GM19193 (cell line): ENCODE measurements around the gene ZFAND4.
A peak's percentile ranks its signal among the peaks of the same experiment; 100 is the strongest.

ENCODE experiments used
- POLR2A ChIP-seq: IDR thresholded peaks from 4 replicates; pipeline ENCODE4 v1.6.1; 2011; ENCODE audit not compliant: insufficient read depth, insufficient read length; ENCODE audit errors: extremely low read depth

The ZFAND4 gene

GRCh38 chr10:45672181-45673073, at the start of gene ZFAND4:
TSS of gene ZFAND4 (minus strand) at chr10:45672772. CDS start at chr10:45663725, 9,047 bp downstream.
- TF ChIP-seq POLR2A, result peak; percentile 78

GRCh38 chr10:45675388-45675787, 2.8 kb upstream of the ZFAND4 start:
- no peak for TF ChIP-seq POLR2A

GRCh38 chr10:45673074-45673648, 589 bp upstream of the ZFAND4 start:
- TF ChIP-seq POLR2A, result no peak

GRCh38 chr10:45660876-45661411, 11.6 kb downstream of the ZFAND4 start:
- TF ChIP-seq POLR2A, result no peak

GRCh38 chr10:45657033-45657926, 15.3 kb downstream of the ZFAND4 start:
- no peak for TF ChIP-seq POLR2A

GRCh38 chr10:45655219-45655618, 17.4 kb downstream of the ZFAND4 start:
- no peak for TF ChIP-seq POLR2A

- no peak for TF ChIP-seq POLR2A
These were observed 19.1 kb downstream of the ZFAND4 start for GRCh38 chr10:45653454-45653853.

GRCh38 chr10:45652511-45652910, 20.1 kb downstream of the ZFAND4 start:
- TF ChIP-seq POLR2A, result no peak

GRCh38 chr10:45649296-45649695, 23.3 kb downstream of the ZFAND4 start:
- no peak for TF ChIP-seq POLR2A

GRCh38 chr10:45647118-45647517, 25.5 kb downstream of the ZFAND4 start:
- no peak for TF ChIP-seq POLR2A

GRCh38 chr10:45646384-45647050, 26.1 kb downstream of the ZFAND4 start:
- no peak for TF ChIP-seq POLR2A

- TF ChIP-seq POLR2A, result no peak
These were observed 28.0 kb downstream of the ZFAND4 start for GRCh38 chr10:45644527-45644926.

GRCh38 chr10:45640941-45641340, 31.6 kb downstream of the ZFAND4 start:
- no peak for TF ChIP-seq POLR2A

GRCh38 chr10:45640049-45640448, 32.5 kb downstream of the ZFAND4 start:
- TF ChIP-seq POLR2A, result no peak
